ENCODE data around the gene RNASE11. TPM values are rescaled to one million over a fixed set of nuclear protein-coding genes. Genes with fewer than 3 reads are reported as not detected.

Gene RNASE11
- total and polyA plus RNA-seq, 10 of the 15 experiments (the other 5 are each of a cell fraction or from before 2014, with no cell fraction given) = not detected

DNA sequence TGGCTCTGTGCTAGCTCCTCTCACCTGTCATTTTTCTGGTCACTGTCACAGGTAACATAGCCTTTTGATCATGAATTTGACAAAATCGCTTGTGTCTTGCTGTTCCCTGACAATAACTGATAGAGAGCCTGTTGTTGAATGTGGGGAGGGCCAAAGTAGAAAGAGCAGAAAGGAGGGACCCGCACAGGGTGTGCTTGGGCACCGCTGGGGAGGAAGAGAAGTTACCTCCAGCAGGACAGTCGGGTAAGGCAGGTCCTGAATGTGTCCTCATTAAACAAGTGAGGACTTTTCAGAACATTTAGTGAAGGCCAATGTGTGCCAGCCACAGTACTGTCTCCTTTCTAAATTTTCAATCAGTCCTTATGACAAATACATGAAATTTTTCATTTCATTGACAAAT, 3.4 kb upstream of the RNASE11 start, which contains the start of gene RNASE12 (continued):
- TF ChIP-seq, protein P1, sequence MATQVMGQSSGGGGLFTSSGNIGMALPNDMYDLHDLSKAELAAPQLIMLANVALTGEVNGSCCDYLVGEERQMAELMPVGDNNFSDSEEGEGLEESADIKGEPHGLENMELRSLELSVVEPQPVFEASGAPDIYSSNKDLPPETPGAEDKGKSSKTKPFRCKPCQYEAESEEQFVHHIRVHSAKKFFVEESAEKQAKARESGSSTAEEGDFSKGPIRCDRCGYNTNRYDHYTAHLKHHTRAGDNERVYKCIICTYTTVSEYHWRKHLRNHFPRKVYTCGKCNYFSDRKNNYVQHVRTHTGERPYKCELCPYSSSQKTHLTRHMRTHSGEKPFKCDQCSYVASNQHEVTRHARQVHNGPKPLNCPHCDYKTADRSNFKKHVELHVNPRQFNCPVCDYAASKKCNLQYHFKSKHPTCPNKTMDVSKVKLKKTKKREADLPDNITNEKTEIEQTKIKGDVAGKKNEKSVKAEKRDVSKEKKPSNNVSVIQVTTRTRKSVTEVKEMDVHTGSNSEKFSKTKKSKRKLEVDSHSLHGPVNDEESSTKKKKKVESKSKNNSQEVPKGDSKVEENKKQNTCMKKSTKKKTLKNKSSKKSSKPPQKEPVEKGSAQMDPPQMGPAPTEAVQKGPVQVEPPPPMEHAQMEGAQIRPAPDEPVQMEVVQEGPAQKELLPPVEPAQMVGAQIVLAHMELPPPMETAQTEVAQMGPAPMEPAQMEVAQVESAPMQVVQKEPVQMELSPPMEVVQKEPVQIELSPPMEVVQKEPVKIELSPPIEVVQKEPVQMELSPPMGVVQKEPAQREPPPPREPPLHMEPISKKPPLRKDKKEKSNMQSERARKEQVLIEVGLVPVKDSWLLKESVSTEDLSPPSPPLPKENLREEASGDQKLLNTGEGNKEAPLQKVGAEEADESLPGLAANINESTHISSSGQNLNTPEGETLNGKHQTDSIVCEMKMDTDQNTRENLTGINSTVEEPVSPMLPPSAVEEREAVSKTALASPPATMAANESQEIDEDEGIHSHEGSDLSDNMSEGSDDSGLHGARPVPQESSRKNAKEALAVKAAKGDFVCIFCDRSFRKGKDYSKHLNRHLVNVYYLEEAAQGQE (IDR thresholded peaks at IDR 0.05; ENCODE audit: low read depth, low read length) = no peak
- TF ChIP-seq, protein P2, sequence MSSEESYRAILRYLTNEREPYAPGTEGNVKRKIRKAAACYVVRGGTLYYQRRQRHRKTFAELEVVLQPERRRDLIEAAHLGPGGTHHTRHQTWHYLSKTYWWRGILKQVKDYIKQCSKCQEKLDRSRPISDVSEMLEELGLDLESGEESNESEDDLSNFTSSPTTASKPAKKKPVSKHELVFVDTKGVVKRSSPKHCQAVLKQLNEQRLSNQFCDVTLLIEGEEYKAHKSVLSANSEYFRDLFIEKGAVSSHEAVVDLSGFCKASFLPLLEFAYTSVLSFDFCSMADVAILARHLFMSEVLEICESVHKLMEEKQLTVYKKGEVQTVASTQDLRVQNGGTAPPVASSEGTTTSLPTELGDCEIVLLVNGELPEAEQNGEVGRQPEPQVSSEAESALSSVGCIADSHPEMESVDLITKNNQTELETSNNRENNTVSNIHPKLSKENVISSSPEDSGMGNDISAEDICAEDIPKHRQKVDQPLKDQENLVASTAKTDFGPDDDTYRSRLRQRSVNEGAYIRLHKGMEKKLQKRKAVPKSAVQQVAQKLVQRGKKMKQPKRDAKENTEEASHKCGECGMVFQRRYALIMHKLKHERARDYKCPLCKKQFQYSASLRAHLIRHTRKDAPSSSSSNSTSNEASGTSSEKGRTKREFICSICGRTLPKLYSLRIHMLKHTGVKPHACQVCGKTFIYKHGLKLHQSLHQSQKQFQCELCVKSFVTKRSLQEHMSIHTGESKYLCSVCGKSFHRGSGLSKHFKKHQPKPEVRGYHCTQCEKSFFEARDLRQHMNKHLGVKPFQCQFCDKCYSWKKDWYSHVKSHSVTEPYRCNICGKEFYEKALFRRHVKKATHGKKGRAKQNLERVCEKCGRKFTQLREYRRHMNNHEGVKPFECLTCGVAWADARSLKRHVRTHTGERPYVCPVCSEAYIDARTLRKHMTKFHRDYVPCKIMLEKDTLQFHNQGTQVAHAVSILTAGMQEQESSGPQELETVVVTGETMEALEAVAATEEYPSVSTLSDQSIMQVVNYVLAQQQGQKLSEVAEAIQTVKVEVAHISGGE (CRISPR knock-in tag; IDR thresholded peaks at IDR 0.05) = no peak
- TF ChIP-seq SMC3 (IDR thresholded peaks at IDR 0.05; ENCODE audit: borderline replicate concordance, low read length) = no peak

DNA sequence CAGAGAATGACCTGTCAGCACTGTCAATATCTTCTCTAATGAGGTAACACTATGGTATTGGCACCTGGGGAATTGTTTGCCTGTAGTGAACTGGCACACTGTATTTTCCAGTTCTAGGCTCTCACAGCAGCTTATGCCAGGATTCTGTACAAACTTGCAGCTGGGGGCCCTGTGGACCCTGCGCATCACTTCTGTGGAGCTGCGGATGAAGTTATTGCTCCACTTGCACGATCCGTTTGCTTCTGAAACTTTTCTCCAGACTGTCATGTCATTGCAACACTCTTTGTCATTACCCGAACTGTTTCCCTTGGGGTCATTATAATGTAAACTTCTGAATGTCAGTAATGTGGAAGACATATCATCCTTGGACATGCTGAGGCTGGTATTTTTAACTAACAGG, 3.9 kb downstream of the RNASE11 start:
- FAIRE-seq (no peak), DNase-seq (ENCODE audit: low read depth, low spot score) (no peak), ATAC-seq (no peak)
- ChIA-PET SMC1A (ENCODE audit: uncharacterized antibody, unreplicated experiment) (no interaction called here), RAD21 (ENCODE audit: unreplicated experiment) (no interaction called here), CTCF (no interaction called here), POLR2A (no interaction called here)
- Histone ChIP-seq H4K20me1 (ENCODE audit: control insufficient read depth, insufficient read depth) (no peaks in the 10 kb centered on the region), H3K9ac (ENCODE audit: control insufficient read depth, insufficient read depth, low read length) (no peak overlapping the region), H3K4me2 (ENCODE audit: control insufficient read depth, insufficient read depth) (no peak overlapping the region), H2AFZ (ENCODE audit: control insufficient read depth, low read depth, low read length) (no peak overlapping the region), H3K27me3 (replicated peaks in 1 of 2; ENCODE audit: control insufficient read depth in 2 of 2, insufficient read depth in 2 of 2, low read length in 1 of 2) (no peaks in the 10 kb centered on the region), H3K9me3 (replicated peaks; ENCODE audit: control insufficient read depth, insufficient read depth, low read length) (no peaks in the 10 kb centered on the region), H3K36me3 (ENCODE audit: control insufficient read depth in 2 of 2, insufficient read depth in 2 of 2, low read length in 1 of 2) (no peaks in the 10 kb centered on the region), H3K79me2 (ENCODE audit: control insufficient read depth, insufficient read depth, low read length) (no peaks in the 10 kb centered on the region), H3K4me3 (no peak overlapping the region), H3K27ac (ENCODE audit: control insufficient read depth, insufficient read depth) (no peak overlapping the region), H3K4me1 (ENCODE audit: control insufficient read depth, insufficient read depth, low read length) (no peaks in the 10 kb centered on the region)
- BruUV-seq (replicated peaks) = no TSS peak
- in situ Hi-C loops (cut with MboI) (no loop called here), intact Hi-C loops (cut with micrococcal nuclease; ENCODE audit: unreplicated experiment) (no loop called here)
- WGBS (ENCODE audit: insufficient coverage, insufficient replicate concordance, low lambda C conversion rate, missing lambda C conversion rate) = 60% methylated on average over 5 of the region's 5 CpGs
- TF ChIP-seq RB1 (IDR thresholded peaks at IDR 0.05; ENCODE audit: borderline replicate concordance) (no peak), ZNF274 (IDR thresholded peaks at IDR 0.05; ENCODE audit: insufficient read depth, insufficient read length) (no peak), RCOR1 (conservative IDR thresholded peaks at IDR 0.05; ENCODE audit: low read depth, low read length) (no peak), WRNIP1 (IDR thresholded peaks at IDR 0.05; ENCODE audit: borderline replicate concordance, low read depth, low read length) (no peak), EGR1 (IDR thresholded peaks at IDR 0.05; ENCODE audit: borderline replicate concordance in 1 of 2, low read depth in 2 of 2, low read length in 2 of 2) (no peak), SMARCA5 (IDR thresholded peaks at IDR 0.05) (no peak)
- TF ChIP-seq, protein P3, sequence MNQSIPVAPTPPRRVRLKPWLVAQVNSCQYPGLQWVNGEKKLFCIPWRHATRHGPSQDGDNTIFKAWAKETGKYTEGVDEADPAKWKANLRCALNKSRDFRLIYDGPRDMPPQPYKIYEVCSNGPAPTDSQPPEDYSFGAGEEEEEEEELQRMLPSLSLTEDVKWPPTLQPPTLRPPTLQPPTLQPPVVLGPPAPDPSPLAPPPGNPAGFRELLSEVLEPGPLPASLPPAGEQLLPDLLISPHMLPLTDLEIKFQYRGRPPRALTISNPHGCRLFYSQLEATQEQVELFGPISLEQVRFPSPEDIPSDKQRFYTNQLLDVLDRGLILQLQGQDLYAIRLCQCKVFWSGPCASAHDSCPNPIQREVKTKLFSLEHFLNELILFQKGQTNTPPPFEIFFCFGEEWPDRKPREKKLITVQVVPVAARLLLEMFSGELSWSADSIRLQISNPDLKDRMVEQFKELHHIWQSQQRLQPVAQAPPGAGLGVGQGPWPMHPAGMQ (IDR thresholded peaks at IDR 0.05; ENCODE audit: borderline replicate concordance) = no peak
- TF ChIP-seq, protein P4, sequence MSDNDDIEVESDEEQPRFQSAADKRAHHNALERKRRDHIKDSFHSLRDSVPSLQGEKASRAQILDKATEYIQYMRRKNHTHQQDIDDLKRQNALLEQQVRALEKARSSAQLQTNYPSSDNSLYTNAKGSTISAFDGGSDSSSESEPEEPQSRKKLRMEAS (IDR thresholded peaks at IDR 0.05; ENCODE audit: low read depth, low read length) = no peak
